ENCODE measurements around the gene ZCCHC24. TPM values are rescaled to one million over a fixed set of nuclear protein-coding genes. Genes with fewer than 3 reads are reported as not detected.
A peak's percentile ranks its signal among the peaks of the same experiment; 100 is the strongest.

ZCCHC24 gene
- total RNA-seq, 2 donors from 2014 or later, result 45.6 to 85.9 TPM

- TF ChIP-seq, protein P1, sequence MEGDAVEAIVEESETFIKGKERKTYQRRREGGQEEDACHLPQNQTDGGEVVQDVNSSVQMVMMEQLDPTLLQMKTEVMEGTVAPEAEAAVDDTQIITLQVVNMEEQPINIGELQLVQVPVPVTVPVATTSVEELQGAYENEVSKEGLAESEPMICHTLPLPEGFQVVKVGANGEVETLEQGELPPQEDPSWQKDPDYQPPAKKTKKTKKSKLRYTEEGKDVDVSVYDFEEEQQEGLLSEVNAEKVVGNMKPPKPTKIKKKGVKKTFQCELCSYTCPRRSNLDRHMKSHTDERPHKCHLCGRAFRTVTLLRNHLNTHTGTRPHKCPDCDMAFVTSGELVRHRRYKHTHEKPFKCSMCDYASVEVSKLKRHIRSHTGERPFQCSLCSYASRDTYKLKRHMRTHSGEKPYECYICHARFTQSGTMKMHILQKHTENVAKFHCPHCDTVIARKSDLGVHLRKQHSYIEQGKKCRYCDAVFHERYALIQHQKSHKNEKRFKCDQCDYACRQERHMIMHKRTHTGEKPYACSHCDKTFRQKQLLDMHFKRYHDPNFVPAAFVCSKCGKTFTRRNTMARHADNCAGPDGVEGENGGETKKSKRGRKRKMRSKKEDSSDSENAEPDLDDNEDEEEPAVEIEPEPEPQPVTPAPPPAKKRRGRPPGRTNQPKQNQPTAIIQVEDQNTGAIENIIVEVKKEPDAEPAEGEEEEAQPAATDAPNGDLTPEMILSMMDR (IDR thresholded peaks at IDR 0.05), result no peak
- Histone ChIP-seq H3K9me3 (no peaks in the 10 kb centered on the region), H3K27ac (no peak overlapping the region), H3K27me3 (no peaks in the 10 kb centered on the region), H3K4me1 (peaks cover 3 to 34% of the 10 kb centered on the region in 2 donors), H3K4me3 (no peak overlapping the region), H3K36me3 (peaks cover 14% of the 10 kb centered on the region)
- no peak for DNase-seq (ENCODE audit: low spot score)
These were observed 100.0 kb downstream of the ZCCHC24 start for GRCh38 chr10:79345241-79346011.

- Histone ChIP-seq H3K9me3 (no peaks in the 10 kb centered on the region), H3K4me3 (no peak overlapping the region), H3K27ac (no peak overlapping the region), H3K4me1 (peaks cover 3 to 29% of the 10 kb centered on the region in 2 donors), H3K27me3 (no peaks in the 10 kb centered on the region), H3K36me3 (peaks cover 6% of the 10 kb centered on the region)
- no peak for DNase-seq (ENCODE audit: low spot score)
- TF ChIP-seq, protein P1 (IDR thresholded peaks at IDR 0.05), result no peak
These were observed 100.8 kb downstream of the ZCCHC24 start for GRCh38 chr10:79344502-79345195.

- TF ChIP-seq, protein P1 (IDR thresholded peaks at IDR 0.05), result no peak
- H3K36me3 ChIP-seq, result no peaks in the 10 kb centered on the region
- H3K27me3 ChIP-seq, result no peaks in the 10 kb centered on the region
- H3K27ac ChIP-seq, result no peak overlapping the region
- no peaks in the 10 kb centered on the region for H3K9me3 ChIP-seq
- no peak overlapping the region for H3K4me3 ChIP-seq
- H3K4me1 ChIP-seq, result peaks cover 3 to 13% of the 10 kb centered on the region in 2 donors
- DNase-seq (ENCODE audit: low spot score), result no peak
These were observed 102.4 kb downstream of the ZCCHC24 start for GRCh38 chr10:79342811-79343561.

DNA sequence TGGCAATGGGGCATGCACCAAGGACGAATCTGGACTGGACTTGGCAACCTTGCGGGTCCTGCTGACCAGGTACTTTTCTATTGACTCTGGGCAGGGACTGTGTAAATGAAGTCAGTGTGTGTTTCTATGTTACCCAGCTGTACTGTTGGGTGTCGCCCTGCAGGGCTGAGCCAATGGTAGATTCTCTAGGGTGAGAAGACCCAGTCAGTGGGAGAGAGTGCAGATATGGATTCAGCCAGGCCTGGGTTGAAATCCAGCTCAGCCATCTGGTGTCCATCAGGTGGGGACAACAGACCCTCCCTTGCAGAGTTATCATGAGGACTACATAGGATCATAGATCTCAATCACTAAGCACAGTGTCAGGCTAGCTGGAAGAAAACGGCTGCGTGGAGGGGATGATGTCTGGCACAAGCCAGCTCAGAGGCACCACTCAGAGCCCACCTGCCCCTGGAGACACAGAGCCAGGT is 103.1 kb downstream of the ZCCHC24 start:
- TF ChIP-seq, protein P1 (IDR thresholded peaks at IDR 0.05), result no peak
- no peak for DNase-seq (ENCODE audit: low spot score)
- Histone ChIP-seq H3K27me3 (no peaks in the 10 kb centered on the region), H3K36me3 (no peaks in the 10 kb centered on the region), H3K4me3 (no peak overlapping the region), H3K27ac (no peak overlapping the region), H3K9me3 (no peaks in the 10 kb centered on the region), H3K4me1 (peaks cover 3 to 8% of the 10 kb centered on the region in 2 donors)

DNA sequence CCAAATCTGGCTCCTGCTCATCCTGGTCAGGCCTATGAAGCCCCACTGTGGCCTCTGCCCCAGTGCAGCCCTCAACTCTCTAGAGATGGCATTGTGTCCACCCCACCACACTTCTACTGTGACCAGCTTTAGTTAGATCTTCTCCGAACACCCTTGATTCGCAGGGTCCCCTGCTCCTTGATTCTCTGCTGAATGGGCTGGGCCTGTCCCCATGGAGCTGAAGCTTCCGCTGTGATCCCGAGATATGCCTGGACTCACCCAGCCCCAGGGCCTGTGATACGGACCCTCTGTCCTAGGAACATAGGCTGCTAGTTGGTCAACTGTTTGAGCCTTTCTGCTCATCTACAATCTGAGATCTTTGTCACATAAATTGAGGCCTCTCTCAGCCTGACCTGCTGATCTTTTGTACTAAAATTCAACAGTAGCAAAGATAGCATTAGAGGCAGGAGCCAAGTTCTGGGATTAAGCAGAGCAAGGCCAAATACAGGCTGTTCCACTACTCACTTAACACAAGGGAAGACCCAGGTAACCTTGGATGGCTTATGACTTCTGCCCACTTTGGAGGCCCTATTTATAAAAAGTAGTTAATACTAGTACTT is 104.7 kb downstream of the ZCCHC24 start:
- Histone ChIP-seq H3K27me3 (no peaks in the 10 kb centered on the region), H3K4me1 (peaks cover 0 to 3% of the 10 kb centered on the region in 2 donors), H3K36me3 (no peaks in the 10 kb centered on the region), H3K4me3 (no peak overlapping the region), H3K9me3 (no peaks in the 10 kb centered on the region), H3K27ac (peak overlapping the region; percentile 2 to 13)
- no peak for DNase-seq (ENCODE audit: low spot score)
- TF ChIP-seq, protein P1 (IDR thresholded peaks at IDR 0.05), result no peak

Data from right atrium auricular region (tissue), 2 donors.